Activated CD8-positive, alpha-beta memory T cell treated with anti-CD3 and anti-CD28 coated beads for 36 hours (primary cell): ENCODE measurements around the gene EHD4. TPM values are rescaled to one million over a fixed set of nuclear protein-coding genes. Genes with fewer than 3 reads are reported as not detected.

Source experiments
- CTCF ChIA-PET: fragments of 350-600 bp; sonication (Branson Sonifier 250); formaldehyde crosslinking; loops from one replicate; lab custom pipeline; 2021; ENCODE audit warnings: antibody characterized with exemption; lab: Charles Lee
- POLR2A ChIA-PET: fragments of 350-600 bp; sonication (Branson Sonifier 250); formaldehyde crosslinking; loops from one replicate; lab custom pipeline; 2021; ENCODE audit warnings: antibody characterized with exemption; lab: Charles Lee
- total RNA-seq, 2 experiments: library from RNA; stranded (reverse); gene quantifications; one replicate each; pipeline ENCODE4 v1.2.3, GENCODE V29; 2021

Gene EHD4
- total RNA-seq, 2 experiments from 2014 or later, result 25.8 TPM

GRCh38 chr15:41984622-41985021 is 12.3 kb upstream of the EHD4 start:
- ChIA-PET CTCF (interaction anchor here (1.5 to 1.6 kb wide), 2 partner anchors 12 to 100 kb away, joined by 6 to 8 read pairs; partner anchors contain the start of gene EHD4), POLR2A (interaction anchor here (1.2 kb wide), 1 partner anchor 13 kb away, joined by 3 read pairs; the partner anchor contains the start of gene EHD4)

GRCh38 chr15:41983621-41984571 is 11.5 kb upstream of the EHD4 start:
- CTCF ChIA-PET, result interaction anchor here (1.2 to 1.6 kb wide), 2 partner anchors 12 to 20 kb away, joined by 4 to 6 read pairs; partner anchors contain the start of gene EHD4
- POLR2A ChIA-PET, result interaction anchor here (1.2 kb wide), 1 partner anchor 12 kb away, joined by 3 read pairs; the partner anchor contains the start of gene EHD4

GRCh38 chr15:41983221-41983620 is 10.9 kb upstream of the EHD4 start:
- ChIA-PET POLR2A (no interaction called here), CTCF (interaction anchor here (1.2 to 1.6 kb wide), 2 partner anchors 11 to 20 kb away, joined by 4 to 6 read pairs; partner anchors contain the start of gene EHD4)

GRCh38 chr15:41982133-41982930 is 10.0 kb upstream of the EHD4 start:
- ChIA-PET POLR2A (no interaction called here), CTCF (interaction anchor here (0.8 to 1.2 kb wide), 4 partner anchors 9 to 75 kb away, joined by 3 to 4 read pairs (median 4); no protein-coding TSS in a partner anchor)

DNA sequence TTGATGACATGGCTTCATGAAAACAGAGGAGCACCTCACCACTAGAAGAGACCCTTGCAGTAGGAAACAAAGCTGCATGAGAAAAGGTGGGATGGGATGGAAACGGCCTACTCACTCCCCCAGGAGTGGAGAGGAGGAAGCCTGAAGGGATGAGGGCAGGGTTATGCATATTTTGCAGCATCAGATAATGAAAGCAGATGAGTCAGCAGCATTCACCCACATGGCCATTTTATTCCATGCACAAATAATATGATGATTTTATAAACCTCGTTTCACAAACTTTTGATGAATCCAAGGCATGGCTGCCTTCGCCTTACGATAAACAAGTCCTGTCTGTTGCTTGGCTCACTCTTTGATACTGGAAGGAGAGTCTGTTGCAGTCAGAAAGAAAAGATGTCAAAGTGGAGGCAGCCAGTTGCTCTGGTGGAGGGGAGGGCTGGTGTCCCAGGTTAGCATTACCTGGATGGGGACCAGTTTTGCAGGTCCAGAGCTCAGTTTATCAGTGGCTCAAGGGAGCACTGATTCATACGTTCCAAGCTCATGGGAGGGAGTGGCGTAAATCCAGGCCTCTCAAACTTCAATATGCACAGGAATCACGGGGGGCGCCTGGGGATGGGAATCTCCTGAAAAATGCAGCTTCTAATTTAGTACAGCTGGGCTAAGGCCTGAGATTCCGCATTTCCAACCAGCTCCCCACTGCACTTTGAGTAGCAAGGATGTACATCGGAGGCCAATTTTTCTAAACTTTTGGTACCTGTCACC is 9.2 kb upstream of the EHD4 start:
- ChIA-PET CTCF (interaction anchor here (0.8 to 1.1 kb wide), 3 partner anchors 8 to 75 kb away, joined by 3 to 4 read pairs (median 3); no protein-coding TSS in a partner anchor), POLR2A (interaction anchor here (1.2 kb wide), 1 partner anchor 9 kb away, joined by 3 read pairs; the partner anchor contains the start of gene EHD4)

DNA sequence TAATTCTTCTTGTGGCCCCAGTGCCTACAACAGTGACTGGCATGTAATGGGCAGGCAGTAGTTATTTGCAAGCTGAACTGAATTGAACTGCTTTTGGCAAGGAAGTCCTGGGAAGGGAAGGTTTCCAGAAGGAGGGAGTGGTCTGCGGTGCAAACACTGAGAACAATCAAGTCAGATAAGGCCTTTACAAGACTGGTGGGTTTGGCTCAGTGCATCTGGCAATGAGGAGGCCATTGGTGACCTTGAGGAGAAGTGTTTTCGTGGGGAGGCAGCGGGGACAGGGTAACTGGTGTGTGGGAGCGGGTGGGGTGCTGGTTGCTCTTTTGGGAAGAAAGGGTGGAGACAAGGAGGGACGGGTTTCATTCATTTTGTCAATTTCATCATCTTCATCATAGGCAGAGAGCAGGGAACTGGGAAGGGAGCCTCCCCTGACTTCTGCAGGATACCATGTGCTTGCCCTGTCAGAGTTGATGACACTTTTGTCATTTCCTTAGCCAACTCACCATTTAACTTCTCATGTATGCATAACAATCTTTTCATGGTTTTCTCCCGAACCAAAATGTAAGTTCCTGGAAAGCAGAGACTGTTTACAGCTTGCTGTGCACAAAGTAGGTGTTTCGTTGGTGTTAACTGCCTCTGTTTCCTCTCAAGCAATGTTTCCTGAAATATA is 8.4 kb upstream of the EHD4 start:
- CTCF ChIA-PET, result no interaction called here
- POLR2A ChIA-PET, result interaction anchor here (1.2 kb wide), 1 partner anchor 8 kb away, joined by 3 read pairs; the partner anchor contains the start of gene EHD4

GRCh38 chr15:41979493-41980266 is 7.3 kb upstream of the EHD4 start:
- CTCF ChIA-PET, result no interaction called here
- POLR2A ChIA-PET, result no interaction called here

DNA sequence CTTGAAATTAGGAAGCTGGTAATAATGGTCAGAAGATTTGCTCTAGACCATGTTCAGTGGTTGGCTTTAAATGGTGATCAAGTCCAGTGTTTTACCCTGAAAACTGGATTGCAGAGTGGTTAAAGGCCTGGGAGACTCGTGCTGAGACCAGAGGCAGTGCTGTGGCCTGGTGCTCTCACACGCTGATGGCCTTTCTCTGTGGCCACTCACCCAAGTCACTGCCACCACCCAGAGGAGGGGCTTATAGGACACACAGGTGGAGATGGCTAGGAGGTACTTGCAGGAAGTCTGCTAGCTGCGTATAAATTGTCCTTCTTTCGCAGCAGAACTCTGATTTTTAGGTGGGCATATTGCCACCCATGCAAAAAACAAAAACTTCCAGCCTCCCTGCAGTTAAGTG is 6.2 kb upstream of the EHD4 start:
- POLR2A ChIA-PET, result no interaction called here
- CTCF ChIA-PET, result interaction anchor here (0.5 to 1.4 kb wide), 2 partner anchors 11 to 358 kb away, joined by 3 to 4 read pairs; no protein-coding TSS in a partner anchor

GRCh38 chr15:41977757-41978383 is 5.5 kb upstream of the EHD4 start:
- CTCF ChIA-PET, result interaction anchor here (0.5 to 1.7 kb wide), 3 partner anchors 11 to 358 kb away, joined by 3 to 4 read pairs (median 3); no protein-coding TSS in a partner anchor
- POLR2A ChIA-PET, result no interaction called here

- ChIA-PET POLR2A (no interaction called here), CTCF (no interaction called here)
These were observed 3.3 kb upstream of the EHD4 start for GRCh38 chr15:41975669-41976068.

DNA sequence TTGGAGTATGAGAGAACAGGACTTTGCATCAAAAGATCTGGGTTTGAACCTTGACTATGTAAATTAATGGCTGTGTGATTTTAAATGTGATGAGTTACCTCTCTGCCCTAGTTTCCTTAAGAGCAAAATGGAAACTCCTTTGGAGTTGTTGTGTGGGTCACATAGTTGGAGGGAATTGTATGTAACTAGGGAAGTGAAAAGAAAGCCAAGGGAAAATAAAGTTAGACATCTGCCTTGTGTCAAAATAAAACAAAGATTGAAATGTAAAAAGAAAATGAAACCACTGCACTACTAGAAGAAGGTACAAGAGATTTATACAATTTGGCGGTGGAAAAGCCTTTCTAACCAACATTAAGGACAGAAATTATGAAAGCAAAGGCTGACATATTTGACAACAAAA is 1.7 kb upstream of the EHD4 start:
- POLR2A ChIA-PET, result no interaction called here

DNA sequence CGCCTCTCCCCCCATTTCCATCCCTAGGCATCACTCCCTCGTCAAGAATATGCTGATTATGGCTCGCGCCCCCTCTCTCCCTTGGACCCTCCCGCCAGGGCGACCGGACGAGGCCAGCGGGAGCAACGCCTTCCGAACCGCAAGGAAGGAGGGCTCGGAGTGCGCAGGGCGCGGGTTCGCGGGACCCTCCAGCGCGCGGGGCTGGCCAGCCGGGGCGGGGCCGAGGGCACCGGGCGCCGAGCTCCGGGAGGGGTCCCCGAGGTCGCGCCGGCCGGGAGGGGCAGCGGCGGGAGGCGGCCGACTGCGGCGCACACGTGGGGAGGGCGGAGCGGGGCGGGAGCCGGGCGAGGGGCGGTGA is 483 bp downstream of the EHD4 start:
- POLR2A ChIA-PET, result interaction anchor here (0.7 to 4.2 kb wide), 9 partner anchors 9 to 198 kb away, joined by 3 to 67 read pairs (median 4); partner anchors contain the start of gene MAPKBP1
- CTCF ChIA-PET, result interaction anchor here (1.3 to 5.9 kb wide), 2 partner anchors 12 to 35 kb away, joined by 6 to 55 read pairs; no protein-coding TSS in a partner anchor

More for the DNA sequence above, 1.7 kb upstream of the EHD4 start:
- CTCF ChIA-PET, result interaction anchor here (5.9 kb wide), 1 partner anchor 37 kb away, joined by 55 read pairs; no protein-coding TSS in a partner anchor

- ChIA-PET CTCF (interaction anchor here (1.0 to 5.9 kb wide), 2 partner anchors 34 to 77 kb away, joined by 3 to 55 read pairs; no protein-coding TSS in a partner anchor), POLR2A (interaction anchor here (1.0 to 4.2 kb wide), 5 partner anchors 13 to 198 kb away, joined by 3 to 67 read pairs (median 12); partner anchors contain the start of gene MAPKBP1)
These were observed 1.1 kb downstream of the EHD4 start for GRCh38 chr15:41971089-41971894.

DNA sequence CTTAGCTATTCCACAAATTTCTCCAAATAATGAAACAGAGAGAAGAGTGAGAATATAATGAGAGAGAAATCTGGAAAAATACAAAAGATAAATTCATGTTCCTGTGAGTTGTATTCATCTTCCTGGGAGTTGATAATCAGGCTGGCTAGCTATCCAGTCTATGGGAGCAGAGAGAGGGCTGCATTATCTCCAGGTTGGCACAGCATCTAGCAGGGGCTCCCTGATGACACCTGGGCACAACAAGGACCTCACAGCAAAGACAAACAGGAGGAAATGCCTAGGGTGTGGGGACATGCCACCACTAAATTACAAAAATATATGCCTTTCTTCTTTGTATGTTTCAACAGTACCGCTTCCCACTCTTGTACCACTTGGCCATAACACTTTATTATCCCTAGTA is 1.9 kb downstream of the EHD4 start:
- ChIA-PET CTCF (interaction anchor here (1.0 to 5.9 kb wide), 3 partner anchors 33 to 197 kb away, joined by 3 to 55 read pairs (median 3); no protein-coding TSS in a partner anchor), POLR2A (interaction anchor here (2.5 to 4.2 kb wide), 3 partner anchors 30 to 197 kb away, joined by 12 to 67 read pairs (median 25); partner anchors contain the start of gene MAPKBP1)

DNA sequence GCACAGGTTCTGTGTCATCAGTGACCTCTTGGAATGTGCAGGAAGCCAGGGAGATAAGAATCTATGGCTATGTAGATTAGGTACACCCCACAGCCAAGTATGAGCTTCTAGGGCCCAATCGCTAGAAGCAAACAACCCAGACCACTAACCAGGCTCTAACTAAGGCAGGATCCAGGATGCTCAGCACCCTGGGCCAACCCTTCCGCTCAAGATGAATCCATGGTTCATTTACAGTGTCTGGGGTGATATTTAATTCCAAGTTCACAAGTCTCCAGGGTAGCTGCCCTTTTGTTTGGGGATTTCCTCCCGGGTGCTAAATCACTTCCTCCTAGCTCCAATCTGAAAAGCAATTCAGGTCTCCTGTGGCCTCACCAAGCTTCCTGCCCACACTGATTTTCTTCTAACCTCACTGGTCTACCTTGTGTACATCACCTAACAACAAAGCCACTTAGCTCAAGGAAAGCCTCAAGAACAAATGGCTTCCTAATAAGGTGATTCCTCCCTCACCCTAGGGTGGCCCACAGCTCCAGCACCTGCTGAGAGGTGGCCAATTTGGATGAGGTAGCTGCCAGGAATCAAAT is 2.4 kb downstream of the EHD4 start:
- ChIA-PET POLR2A (interaction anchor here (0.7 to 4.2 kb wide), 3 partner anchors 30 to 468 kb away, joined by 3 to 67 read pairs (median 25); no protein-coding TSS in a partner anchor), CTCF (interaction anchor here (1.4 to 5.9 kb wide), 2 partner anchors 33 to 197 kb away, joined by 3 to 55 read pairs; no protein-coding TSS in a partner anchor)
